NCI-H524 treated with DMSO at 0.1 percent for 48 hours (cell line): ENCODE results near the gene EYS.
A peak's percentile ranks its signal among the peaks of the same experiment; 100 is the strongest.
"Not testable (repeated sequence)": the region's sequence is repeated elsewhere in the genome, so short reads cannot be mapped to it uniquely, and the experiment has no call there.

ENCODE experiments used
- DNase-seq: peaks from one replicate; lab custom pipeline; 2025; lab: John Stamatoyannopoulos, UW

EYS gene

GRCh38 chr6:63963769-63964315, 1743.2 kb downstream of the EYS start:
- no peak for DNase-seq

DNA sequence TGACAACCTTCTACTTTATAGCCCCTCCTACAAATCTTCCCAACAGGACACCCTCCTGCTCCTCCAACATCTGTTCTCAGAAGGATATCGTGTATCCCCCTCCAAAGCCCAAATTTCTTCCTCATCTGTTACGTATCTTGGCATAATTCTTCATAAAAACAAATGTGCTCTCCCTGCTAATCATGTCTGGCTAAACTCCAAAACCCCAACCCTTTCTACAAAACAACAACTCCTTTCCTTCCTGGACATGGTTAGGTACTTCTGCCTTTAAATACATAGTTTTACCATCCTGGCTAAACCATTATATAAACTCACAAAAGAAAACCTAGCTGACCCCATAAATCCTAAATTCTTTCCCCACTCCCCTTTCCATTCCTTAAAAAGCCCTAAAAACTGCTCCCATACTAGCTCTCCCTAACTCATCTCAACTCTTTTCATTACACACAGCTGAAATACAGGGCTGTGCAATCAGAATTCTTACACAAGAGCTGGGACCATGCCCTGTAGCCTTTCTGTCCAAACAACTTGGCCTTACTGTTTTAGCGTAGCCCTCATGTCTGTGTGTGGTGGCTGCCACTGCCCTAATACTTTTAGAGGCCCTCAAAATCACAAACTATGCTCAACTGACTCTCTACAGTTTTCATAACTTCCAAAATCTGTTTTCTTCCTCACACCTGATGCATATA, 1753.5 kb downstream of the EYS start:
- peak; percentile 87 for DNase-seq

GRCh38 chr6:63947792-63948529, 1759.1 kb downstream of the EYS start:
- no peak for DNase-seq

DNA sequence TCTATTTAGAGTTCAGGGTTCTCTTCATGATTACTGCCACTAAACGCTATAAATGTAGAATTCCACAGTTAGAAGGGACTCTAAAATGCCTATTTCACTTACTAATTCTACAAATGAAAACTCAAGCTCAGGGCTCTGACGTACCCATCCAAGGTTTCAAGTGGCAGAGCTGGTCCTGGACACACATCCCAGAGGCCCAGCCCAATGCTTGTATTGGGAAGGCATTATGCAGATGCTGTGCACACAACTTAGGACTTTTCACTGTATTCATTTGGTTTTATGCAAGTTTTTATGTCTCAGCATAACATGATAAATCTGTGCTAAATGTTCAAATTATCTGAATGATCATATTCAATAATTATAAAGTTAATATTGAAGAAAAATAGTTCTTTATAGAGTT, 1761.0 kb downstream of the EYS start:
- no peak for DNase-seq

DNA sequence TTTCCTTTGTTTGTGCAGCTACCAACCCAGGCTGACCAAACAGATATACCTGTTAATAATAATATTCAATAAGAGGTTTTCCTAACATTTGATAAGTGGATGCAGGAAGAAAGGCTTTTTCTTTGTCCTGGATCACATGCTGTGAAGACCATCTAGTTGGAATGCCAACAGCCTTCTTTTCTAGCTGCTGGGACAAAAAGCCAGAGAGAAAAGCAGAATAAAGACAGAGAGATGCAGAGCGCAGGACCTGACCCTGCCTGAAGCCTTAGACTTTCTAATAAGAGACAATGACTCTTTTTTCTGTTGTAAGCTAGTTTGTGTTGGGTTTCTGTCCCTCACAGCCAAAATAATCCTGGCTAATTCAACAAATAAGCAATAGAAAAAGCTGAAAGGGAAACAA, 1763.2 kb downstream of the EYS start:
- no peak for DNase-seq

DNA sequence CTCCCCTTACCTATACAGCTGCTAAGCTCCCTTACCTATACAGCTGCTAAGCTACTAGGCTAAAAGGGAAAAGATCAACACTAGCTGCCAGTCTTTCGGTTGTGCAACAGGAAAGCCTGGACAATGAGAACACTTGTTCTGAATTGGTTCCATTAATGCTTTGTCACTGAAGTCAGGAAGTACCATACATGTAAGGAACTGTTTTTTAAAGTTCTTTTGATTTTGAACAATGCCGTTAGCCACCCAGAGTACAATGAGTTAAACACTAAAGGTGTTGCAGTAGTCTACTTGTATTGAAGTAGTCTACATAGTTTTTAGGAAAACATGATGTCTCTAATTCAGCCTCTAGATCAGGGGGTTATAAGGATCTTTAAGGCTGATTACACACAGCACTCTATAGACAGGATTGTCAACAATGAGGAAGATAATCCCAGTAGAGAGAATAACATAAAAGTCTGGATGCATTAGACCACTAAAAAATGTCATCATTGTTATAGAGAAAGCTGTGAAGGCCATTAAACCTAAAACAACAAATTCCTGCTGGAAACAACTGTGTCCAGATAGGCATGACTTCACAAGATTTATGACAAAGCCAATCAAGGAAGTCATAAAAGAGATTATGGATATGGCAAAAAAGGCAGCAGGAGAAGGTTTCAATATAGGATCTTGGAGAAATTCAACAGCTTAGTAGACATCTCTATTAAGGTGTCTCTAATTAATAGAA, 1765.1 kb downstream of the EYS start:
- no peak for DNase-seq

DNA sequence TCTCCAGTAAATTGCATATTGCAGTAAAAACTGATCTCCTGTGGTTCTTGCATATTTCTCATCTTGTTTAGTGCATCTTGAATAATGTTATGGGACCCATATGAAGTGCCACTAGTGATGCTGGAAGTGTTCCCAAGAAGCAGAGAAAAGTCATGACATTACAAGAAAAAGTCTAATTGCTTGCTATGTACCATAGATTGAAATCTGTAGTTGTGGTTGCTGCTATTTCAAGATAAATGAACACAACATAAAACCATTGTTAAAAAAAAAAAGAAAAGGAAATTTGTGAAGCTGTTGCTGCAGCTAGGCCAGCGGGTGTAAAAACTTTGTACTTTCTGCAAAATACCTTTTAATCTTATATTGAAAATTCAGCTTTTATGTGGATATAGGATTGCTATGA, 1767.0 kb downstream of the EYS start:
- DNase-seq: no peak

DNA sequence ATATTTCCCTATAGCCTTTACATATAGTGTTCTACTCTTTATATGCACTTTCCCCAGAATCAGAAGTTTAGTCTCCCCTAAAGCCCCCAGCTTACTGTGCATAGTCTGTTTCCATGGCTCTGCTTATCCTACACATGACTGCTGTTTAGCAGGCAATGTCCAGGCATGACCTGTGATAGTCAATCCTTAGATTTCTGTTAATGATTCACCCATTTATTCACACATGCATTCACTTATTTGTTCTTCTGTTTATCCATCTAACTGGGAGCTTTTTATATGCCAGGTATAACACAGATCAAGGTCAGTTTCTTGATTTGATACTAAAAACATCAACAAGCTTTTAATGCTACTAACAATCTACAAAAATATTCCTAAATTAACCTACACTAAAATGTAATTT, 1770.6 kb downstream of the EYS start:
- DNase-seq: no peak

DNA sequence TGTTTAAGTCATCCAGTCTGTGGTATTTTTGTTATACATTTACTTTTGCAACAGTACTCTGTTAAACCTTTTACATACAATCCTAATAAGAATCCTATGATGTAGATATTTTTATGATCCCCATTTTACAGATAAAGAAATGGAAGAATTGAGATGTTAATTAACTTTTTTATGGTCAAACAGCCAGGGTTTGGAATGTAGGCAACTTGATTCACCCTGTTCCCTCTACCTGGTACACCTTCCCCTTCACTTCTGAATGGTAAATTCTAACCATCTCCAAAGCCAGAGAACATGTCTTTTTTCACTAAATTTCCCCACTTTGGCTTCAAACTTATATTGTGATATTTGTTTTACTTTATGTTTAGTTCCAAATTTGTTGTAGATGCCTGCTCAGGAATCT, 1771.3 kb downstream of the EYS start:
- no peak for DNase-seq

GRCh38 chr6:63933948-63934347, 1773.1 kb downstream of the EYS start:
- DNase-seq: not testable (repeated sequence)

DNA sequence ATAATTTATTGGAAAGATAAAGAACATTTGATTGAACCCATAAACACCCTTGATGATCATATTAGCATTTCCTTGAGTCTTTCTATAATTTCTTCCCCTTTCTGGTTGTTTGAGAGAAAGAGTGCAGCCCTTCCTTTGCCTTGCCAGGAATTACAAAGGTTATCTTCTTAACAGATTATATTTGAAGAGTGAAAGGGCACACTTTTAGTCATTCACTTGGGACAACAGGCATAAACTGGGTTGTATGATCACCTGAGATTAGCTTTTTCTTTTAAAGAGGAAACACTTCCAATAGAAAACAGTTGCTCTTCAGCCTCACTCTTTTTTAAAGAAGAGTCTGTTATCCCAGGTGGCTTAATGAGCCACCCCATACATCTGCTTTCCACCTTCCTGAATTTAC, 1776.2 kb downstream of the EYS start:
- DNase-seq: no peak

DNA sequence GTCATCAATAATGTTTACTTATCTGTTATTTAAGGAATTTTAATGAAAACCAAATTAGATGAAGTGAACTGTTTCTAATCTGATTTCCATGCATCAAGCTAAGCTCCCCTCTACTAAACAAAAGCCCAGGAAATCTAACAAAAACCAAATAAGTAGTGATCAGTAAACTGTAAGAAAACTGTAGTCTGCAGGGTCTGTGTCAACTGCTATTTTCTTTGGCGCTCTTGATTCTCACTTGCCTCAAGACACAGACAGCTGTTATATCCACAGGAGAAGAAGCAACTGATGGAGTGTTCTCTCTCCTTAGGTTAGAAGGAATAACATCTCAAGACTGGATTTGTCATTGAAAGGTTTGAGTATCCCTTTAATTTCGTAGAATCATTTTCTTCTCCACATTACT, 1777.9 kb downstream of the EYS start:
- no peak for DNase-seq

DNA sequence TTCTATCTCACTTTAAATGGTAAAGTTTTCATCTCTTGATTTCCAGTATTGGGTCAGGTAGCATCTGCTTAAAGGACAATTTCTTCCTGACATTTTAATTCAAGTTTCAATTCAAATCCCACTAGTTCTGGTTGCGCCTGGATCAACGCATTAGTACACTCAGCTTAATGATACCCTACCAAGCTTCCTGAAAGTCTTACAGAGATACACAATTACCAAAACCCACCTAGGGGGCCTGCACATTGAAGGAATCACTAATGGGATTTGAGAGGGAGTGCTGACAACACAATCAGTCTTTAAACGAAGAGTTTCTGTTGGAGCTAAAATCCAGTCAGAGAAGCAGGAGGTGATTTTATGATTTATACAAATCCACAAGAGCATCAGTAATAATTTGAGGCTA, 1778.4 kb downstream of the EYS start:
- no peak for DNase-seq

DNA sequence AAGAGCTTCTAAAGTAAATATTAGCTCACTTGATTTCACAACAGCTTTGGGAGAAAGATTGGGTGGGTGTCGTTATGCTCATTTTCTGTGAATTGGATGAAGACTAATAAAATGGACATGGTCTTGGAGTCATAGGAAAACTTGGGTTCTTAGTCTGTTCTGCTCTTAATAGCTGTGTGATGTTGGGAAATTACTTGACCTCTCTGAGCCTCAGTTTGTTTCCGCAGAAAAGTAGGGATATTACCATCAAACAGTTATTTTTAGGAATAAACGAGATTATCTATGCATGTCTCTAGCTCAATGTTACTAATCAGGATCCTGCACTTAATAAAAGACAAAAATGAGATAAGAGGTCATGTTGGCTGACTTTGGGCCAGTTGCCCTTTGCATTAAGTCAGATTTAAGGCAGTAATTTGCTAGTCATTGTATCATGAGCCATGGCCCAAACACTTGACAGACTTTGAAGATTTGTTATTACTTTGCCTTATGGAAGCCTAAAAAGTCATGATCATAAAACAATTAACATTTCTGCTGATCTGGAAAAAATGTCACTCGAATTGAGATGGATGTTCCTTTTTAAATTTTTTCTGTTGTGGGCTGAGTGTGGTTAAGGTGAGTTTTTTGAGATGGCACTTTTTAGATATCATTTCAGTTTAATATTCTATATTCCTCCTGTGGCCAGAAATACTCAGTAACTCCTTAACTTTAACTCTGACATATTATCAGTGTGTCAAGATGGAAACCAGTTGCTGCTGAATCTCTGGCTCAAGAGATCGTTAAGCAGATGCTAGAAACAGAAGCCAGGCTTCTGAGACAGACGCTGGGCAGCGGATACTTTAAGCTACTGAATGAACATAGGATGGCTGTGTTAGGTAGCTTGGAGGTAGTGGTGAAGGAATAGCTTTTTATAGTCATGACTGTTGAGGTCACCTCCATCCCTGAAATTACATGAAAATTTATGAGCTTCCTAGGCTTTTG, 1779.8 kb downstream of the EYS start:
- no peak for DNase-seq

DNA sequence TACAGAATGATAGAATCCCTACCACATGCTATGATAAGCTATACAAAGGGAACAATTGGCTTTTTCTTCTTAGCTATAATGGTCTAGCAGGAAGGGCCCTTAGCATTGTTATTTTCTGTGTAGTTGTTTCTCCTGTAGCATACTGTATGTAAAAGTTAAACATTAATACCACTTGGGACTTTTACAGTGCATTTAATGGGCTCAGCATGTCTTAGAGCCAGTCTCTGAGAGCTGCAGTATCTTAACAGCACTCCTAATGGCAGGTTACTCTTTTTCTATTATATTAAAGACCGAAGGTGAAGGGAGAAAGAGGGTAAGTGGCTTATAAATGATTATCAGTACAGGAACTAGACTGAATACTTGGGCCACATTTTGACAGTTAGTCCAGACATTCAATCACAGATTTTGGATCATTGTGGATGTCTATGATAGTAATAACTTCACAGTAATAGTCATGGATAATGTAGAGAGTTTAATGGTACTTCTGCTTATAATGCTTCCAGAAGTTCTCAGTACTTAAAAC, 1780.7 kb downstream of the EYS start:
- no peak for DNase-seq

DNA sequence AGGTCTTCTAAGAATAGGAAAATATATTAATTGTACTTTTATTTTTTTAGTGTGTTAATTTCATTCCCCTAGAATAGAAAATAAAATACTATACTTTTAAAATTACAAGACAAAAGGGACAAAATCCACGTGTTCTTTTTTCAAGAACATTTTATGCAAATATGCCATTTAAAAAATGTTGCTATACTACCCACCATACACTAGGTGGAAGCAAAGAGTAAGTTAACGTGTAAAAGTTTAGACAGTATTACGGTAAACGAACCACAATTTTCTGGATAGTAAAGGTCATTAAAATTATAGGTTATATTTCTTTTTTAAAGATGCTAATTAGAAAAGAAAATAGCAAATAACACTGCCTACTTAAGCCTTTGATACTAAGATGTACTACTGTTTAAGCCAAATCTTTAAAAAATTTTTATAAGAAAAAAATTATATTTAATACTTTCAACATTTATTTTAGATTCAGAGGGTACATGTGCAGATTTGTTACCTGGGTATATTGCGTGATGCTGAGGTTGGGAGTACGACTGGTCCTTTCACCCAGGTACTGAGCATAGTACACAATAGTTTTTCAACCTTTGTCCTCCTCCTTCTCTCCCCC, 1783.8 kb downstream of the EYS start:
- DNase-seq: no peak

GRCh38 chr6:63919556-63920110, 1787.4 kb downstream of the EYS start:
- no peak for DNase-seq

DNA sequence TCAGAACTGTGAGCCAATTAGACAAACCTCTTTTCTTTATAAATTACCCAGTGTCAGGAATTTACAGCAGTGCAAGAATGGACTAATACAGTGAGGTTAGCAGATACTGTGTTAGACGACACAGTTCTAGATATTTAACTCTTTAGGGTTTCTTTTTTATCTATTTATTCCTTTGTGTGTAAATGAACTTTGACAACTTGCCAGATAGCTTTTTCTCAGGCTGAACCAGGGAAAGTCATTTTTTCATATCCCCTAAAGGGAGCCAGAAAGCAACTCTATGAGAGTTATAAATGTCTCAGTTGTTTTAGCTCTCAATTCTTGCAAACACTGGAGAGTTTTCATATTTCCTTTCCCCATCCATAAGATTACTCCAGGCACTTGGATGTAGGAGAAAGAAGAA, 1794.1 kb downstream of the EYS start:
- DNase-seq: no peak

DNA sequence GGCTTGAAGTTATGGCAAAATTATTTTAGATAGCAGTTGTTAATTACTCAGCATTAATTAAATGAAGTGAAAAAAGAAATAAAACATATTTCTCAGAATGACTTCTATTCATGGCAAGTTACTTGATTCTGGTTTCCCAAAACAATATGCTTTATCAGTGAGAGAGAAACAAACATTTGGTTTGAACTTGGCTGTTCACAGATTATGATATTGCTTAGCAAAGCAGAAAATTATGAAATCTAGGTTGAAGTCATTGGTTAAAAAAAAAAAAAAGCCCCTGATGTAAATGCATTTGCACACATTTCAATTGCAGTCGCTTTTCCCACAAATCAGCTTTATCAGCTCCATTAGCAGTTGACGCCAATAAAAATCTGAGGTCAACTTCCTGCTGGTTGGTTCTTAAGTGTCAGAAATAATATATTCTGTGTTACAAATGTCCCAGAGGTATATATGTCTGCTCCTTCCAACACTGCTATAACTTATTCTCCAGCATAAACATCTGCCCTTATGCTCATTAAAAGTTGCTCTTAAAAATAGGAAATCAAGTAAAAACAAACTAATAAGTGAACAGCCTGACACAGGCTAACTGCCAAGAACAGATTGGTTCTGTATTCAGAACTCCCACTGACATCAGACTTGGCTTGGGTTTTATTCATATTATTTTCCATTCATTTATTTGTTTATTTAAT, 1796.0 kb downstream of the EYS start:
- no peak for DNase-seq

DNA sequence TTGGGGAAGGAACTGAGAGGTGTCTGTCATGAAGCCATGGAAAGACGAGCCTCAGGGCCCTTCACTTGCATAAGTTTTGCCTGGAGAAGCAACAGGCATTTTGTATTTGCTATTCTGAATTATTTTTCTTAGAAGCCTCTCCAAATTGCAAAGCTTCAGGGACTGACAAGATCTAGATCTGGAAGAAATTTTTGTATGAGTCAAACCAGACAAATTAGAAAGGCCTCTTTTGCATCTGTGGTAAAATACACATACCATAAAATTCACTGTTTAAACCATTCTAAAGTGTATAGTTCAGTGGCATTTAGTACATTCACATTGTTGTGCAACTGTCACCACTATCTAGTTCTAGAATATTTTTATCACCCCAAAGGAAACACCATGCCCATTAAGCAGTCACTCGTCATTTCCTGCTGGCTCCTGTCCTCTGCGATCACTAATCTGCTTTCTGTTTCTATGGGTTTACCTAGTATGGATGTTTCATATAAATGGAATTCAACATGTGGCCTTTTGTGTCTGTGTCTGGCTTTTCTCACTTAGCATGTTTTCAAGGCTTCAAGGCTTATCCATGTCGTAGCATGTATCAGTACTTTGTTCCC, 1802.3 kb downstream of the EYS start:
- DNase-seq: no peak
